ENCODE measurements around the gene HNMT. TPM values are rescaled to one million over a fixed set of nuclear protein-coding genes. Genes with fewer than 3 reads are reported as not detected.

Gene HNMT
- polyA plus RNA-seq, 1 donor from 2014 or later = not detected

DNA sequence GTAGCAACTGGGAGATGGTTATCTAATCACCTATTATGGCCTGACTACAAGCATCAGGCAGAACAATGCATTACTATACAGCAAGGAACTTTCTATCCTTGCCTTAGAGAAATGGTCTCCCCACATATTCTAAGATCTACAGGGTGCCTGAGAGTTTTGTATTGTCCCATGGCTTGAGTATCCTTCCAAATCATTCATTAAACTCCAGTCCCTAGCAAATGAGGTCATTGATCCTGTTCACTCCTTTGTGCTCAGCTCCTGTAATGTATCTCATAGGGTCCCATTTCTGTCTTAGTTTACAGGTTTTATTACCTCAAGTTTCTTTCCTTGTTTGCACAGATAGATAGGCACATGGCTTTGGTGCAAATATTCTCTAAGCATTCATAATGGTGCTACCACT, 9.0 kb downstream of the HNMT start:
- TF ChIP-seq CTCF (IDR thresholded peaks at IDR 0.05; ENCODE audit: poor library complexity, severe bottlenecking) = no peak
- Histone ChIP-seq H3K27me3 (ENCODE audit: insufficient read depth, low read depth, low read length) (no peaks in the 10 kb centered on the region), H4K20me1 (ENCODE audit: insufficient read depth) (no peaks in the 10 kb centered on the region), H3K9me3 (ENCODE audit: low read length) (no peaks in the 10 kb centered on the region), H3K79me2 (replicated peaks; ENCODE audit: insufficient read depth, low read length) (no peaks in the 10 kb centered on the region), H3K9me2 (ENCODE audit: insufficient read depth, low read length) (no peaks in the 10 kb centered on the region), H3K36me3 (ENCODE audit: insufficient read depth, low read length) (no peaks in the 10 kb centered on the region), H3K9ac (ENCODE audit: low read length) (no peak overlapping the region), H3K27ac (ENCODE audit: low read length) (no peak overlapping the region), H3F3A (ENCODE audit: insufficient read depth, low read length, poor library complexity, severe bottlenecking) (no peaks in the 10 kb centered on the region), H2AFZ (ENCODE audit: low read depth, low read length) (no peak overlapping the region), H3K4me2 (ENCODE audit: low read length) (no peak overlapping the region), H3K4me3 (ENCODE audit: low read length) (no peak overlapping the region)

DNA sequence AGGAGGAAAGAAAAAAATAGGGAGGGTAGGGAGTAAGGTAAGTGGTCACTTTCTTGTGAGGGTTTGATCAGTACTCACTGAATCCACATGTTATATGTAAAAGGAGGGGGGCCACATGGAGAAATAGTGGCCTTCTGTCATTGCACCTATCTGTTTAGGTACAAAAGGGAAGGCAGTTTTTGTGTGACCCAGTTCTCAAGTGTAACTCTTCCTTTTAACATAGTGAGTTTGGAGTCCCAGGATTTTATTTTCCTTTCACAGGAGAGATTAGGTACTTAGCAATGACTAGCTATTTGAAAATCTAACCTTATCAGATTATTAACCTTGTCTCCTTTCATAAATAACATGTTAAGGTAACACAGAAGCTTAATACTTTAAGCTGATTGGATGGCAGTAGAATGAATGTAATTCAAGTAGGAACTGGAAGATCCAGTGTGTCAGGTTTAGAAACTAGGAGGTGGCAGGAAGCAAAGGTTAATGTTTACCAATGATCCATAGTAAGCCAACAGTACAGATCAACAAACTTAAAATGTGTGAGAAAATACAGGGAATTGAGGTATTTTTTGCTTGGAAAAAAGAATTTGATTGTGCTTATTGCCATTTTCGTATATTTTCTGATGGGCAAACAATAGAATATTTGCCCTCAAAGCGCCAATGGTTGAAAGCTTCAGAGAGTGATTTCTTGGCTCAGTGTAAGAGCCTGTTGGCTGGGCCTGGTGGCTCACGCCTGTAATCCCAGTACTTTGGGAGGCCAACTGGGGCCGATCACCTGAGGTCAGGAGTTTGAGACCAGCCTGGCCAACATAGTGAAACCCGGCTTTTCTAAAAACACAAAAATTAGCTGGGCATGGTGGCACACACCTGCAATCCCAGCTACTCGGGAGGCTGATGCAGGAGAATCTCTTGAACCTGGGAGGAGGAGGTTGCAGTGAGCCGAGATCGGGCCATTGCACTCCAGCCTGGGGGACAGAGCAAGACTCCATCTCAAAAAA, 11.3 kb downstream of the HNMT start:
- TF ChIP-seq REST (IDR thresholded peaks at IDR 0.05; ENCODE audit: borderline replicate concordance) = no peak
- TF ChIP-seq EP300 (conservative IDR thresholded peaks at IDR 0.05; ENCODE audit: poor library complexity, severe bottlenecking) = no peak
- TF ChIP-seq TAF1 (IDR thresholded peaks at IDR 0.05; ENCODE audit: low read depth) = no peak
- no peak for TF ChIP-seq MXI1 (conservative IDR thresholded peaks at IDR 0.05; ENCODE audit: poor library complexity, severe bottlenecking)
- TF ChIP-seq CTCF (IDR thresholded peaks at IDR 0.05; ENCODE audit: poor library complexity, severe bottlenecking) = no peak
- TF ChIP-seq SMC3 (conservative IDR thresholded peaks at IDR 0.05; ENCODE audit: poor library complexity) = no peak
- no peak for TF ChIP-seq POLR2AphosphoS5 (IDR thresholded peaks at IDR 0.05)
- TF ChIP-seq RAD21 (conservative IDR thresholded peaks at IDR 0.05) = no peak
- TF ChIP-seq EZH2 (IDR thresholded peaks at IDR 0.05; ENCODE audit: borderline replicate concordance, insufficient read depth, low read length, poor library complexity, severe bottlenecking) = no peak
- Histone ChIP-seq H3F3A (ENCODE audit: insufficient read depth, low read length, poor library complexity, severe bottlenecking) (no peaks in the 10 kb centered on the region), H2AFZ (ENCODE audit: low read depth, low read length) (no peak overlapping the region), H3K27ac (ENCODE audit: low read length) (no peak overlapping the region), H3K4me2 (ENCODE audit: low read length) (no peak overlapping the region), H3K9me3 (ENCODE audit: low read length) (no peaks in the 10 kb centered on the region), H3K4me3 (ENCODE audit: low read length) (no peak overlapping the region), H3K79me2 (replicated peaks; ENCODE audit: insufficient read depth, low read length) (no peaks in the 10 kb centered on the region), H3K36me3 (ENCODE audit: insufficient read depth, low read length) (no peaks in the 10 kb centered on the region), H3K27me3 (ENCODE audit: insufficient read depth, low read depth, low read length) (no peaks in the 10 kb centered on the region), H4K20me1 (ENCODE audit: insufficient read depth) (no peaks in the 10 kb centered on the region), H3K9ac (ENCODE audit: low read length) (no peak overlapping the region), H3K9me2 (ENCODE audit: insufficient read depth, low read length) (no peaks in the 10 kb centered on the region)
